GM19397 (cell line): ENCODE measurements around the gene TMEM209.
"Not testable (repeated sequence)": the region's sequence is repeated elsewhere in the genome, so short reads cannot be mapped to it uniquely, and the experiment has no call there.

Experiments
- ATAC-seq: cut with Tn5 transposase; IDR thresholded peaks from one replicate; pipeline ENCODE4 v1.9.1; 2021; ENCODE audit warnings: mild to moderate bottlenecking, moderate library complexity; ENCODE audit not compliant: unreplicated experiment

TMEM209 gene

GRCh38 chr7:130218806-130219620 is 13.8 kb upstream of the TMEM209 start:
- no peak for ATAC-seq

- no peak for ATAC-seq
These were observed 11.5 kb upstream of the TMEM209 start for GRCh38 chr7:130216750-130217149.

GRCh38 chr7:130216025-130216424 is 10.8 kb upstream of the TMEM209 start:
- no peak for ATAC-seq

DNA sequence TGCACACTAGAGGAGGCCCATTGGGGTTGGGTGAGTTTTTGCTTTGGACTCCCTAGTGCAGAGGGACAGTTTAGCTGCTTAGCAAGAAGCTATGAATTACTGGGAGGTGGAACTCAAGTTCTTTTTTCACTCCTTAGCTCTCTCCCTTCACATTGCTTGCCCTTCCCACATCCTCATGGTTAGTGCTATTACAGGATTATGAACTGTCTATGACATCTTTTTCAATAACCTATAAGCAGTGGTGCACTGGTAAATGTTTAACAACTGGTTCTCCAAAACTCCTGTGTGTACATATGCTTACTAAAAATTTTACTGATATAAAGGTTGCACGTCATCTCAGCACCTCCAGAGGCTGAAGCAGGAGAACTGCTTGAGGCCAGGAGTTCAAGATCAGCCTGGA is 8.6 kb upstream of the TMEM209 start:
- ATAC-seq = no peak

DNA sequence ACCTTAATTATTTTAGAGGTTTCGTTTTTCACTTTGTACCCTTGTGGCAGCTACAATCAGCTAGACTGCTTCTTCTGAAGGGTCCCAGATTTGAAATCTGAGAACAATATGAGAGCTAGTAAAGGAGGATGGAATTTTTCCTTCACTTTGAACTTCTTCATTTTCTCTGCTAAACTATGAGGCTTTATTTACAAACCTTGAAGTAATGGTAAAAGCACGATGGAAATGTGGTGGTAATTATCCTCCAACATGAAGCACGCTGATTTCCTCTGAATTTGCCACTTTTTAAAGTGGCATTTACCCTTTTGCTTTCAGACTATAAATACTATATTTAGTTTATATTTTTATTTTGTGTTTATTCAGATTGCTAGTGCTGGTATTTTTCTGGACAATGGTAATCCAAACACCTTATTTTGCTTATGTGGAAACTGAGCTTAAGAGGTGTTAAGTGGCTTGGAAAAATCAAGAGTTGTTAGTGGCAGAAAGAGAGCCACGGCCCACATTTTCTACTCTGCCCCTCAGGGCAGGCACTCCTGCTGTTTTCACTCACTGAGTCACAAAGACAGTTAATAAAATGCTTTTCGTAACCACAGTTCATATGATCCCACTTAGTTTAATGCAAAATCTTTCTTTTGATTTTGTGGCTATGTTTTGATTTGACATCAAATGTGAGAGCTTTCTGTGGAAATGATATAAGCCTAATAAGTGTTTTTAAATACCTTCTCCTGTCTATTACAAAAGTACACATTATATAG is 5.2 kb upstream of the TMEM209 start:
- ATAC-seq = no peak

DNA sequence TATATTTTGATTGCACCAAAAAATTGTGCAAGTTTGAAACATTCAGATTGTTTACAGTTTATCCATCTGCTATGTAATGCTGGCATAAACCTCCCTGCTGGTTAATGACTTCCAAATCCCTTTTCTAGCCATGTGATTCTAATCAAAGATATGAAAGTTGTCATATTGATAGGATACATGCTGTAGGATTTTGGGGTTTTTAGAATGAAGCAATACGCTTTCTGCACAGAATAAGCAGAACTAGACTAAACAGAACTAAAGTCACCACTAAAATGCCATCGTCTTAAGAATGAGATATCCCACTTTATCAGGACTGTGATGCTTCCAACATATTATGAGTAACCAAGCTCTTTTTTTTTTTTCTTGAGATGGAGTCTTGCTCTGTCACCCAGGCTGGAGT is 3.3 kb upstream of the TMEM209 start:
- no peak for ATAC-seq

- ATAC-seq = no peak
These were observed 2.4 kb upstream of the TMEM209 start, which contains the start of gene SSMEM1 for GRCh38 chr7:130207642-130208041. SSMEM1 (plus strand) TSS chr7:130207860; CDS start chr7:130207911, 51 bp downstream.

DNA sequence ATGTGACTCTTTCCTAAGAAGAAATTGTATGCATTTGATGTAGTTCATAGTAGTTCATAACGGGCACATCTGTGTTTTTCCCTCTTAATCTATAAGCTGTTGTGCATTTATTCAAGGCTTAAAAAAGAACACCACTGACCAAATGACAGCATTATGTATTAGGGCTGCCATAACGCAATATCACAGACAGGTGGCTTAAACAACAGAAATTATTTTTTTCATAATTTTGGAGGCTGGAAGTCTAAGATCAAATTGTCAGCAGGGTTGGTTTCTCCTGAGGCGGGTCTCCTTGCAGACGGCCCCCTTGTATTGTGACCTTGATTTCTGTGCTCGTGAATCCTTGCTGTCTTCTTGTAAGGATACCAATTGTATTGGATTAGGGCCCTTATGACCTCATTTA is 1.8 kb upstream of the TMEM209 start:
- no peak for ATAC-seq

DNA sequence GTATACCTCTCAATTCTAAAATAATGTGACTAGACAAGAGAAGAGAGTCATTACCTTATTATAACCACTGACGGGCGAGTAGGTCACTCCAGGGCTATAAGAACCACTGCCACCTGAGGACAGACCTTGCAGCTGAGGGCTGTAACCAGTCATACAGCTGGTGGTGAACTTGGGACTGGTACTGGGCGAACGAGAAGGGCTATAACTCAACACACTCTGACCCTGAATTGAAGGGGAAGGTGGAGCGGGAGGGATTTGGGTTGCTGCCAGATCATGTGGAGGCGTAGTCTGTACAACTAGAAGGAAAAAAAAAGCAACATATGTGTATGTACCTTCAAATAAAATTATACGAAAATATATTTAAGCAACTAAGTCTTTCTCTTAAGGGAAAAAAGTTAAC is 3.4 kb downstream of the TMEM209 start:
- no peak for ATAC-seq

- ATAC-seq = no peak
These were observed 8.1 kb downstream of the TMEM209 start for GRCh38 chr7:130197094-130197493.

- ATAC-seq = no peak
These were observed 8.7 kb downstream of the TMEM209 start for GRCh38 chr7:130196476-130196875.

- ATAC-seq = no peak
These were observed 9.8 kb downstream of the TMEM209 start for GRCh38 chr7:130195396-130195795.

DNA sequence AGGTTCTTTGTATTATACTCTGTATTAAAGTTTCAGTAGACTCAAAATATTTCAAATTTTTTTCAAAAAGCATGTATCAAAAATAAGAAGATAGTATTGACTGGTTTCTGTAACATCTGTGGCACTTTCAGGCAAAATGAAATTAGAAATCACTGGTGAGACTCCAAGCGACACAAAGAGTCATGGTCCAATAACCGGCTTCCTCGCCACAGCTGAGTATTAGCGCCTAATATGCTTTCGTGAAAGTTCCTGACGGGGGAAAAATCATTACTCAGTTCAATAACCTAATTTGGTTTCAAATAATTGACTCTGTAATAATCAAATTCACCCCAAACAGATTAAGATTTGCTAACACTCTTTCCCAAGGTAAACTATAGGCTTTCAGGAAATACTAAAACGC is 13.4 kb downstream of the TMEM209 start:
- no peak for ATAC-seq

- no peak for ATAC-seq
These were observed 15.9 kb downstream of the TMEM209 start for GRCh38 chr7:130189343-130189742.

DNA sequence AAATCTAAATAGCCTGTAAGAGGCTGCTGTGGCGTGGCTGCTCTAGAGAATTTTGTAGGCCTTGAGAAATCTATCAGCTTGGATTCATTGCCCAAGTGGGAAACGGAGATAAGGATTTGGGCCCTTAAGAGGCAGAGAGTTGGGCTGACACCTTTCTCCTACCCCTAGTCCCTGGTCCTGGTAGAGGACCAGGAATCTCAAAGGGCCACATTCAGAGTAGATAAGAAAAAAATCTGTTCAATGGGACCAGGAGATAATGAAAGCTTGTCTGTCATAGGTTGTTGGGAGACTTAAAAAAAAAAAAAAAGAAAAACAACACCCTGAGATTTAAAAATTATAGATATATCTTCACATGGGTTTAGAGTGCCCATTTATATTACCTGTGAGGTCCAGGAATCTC is 17.8 kb downstream of the TMEM209 start:
- no peak for ATAC-seq

DNA sequence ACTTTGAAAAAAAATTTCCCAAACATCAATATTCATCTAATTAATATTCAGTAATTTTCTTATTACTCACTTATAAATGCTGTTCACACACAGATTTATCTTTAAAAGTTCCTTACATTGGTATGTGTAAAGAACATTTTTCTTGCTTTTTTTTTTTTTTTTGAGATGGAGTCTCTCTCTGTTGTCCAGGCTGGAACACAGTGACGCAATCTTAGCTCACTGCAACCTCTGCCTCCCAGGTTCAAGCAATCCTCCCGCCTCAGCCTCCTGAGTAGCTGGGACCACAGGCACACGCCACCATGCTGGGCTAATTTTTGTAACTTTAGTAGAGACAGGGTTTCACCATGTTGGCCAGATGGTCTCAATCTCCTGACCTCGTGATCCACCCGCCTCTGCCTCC is 20.9 kb downstream of the TMEM209 start:
- ATAC-seq = not testable (repeated sequence)

DNA sequence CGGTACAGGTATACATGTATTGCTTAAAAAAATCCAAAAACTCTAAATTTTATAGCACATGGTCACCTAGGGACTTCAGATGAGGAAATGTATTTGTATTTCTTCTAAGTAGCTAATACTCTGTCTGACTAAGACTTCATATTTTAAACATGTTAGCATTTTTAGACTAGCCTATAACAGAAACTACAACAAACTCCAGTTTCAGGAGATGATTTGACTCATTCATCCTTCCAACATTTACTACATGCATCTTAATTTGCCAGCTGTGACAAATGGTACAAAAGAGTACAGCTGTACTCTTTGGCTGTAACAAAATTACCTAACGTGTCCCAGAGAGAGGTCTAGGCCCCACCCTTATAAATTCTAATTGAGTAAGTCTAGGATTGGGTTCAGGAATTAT is 22.2 kb downstream of the TMEM209 start:
- no peak for ATAC-seq

DNA sequence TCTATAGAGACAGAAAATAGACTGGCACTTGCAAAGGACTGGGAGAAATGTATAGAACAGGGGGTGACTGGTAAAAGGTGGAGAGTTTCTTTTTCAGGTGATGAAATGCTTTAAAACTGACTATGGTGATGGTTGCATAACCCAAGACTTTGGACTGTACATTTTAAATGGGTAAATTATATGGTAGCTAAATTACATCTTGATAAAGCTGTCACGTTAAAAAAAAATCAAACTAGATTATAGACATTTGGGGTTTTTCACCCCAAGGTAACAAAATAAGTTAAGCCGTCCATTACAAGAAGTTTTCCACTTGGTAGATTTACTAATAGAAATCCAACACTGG is 24.0 kb downstream of the TMEM209 start:
- no peak for ATAC-seq

- ATAC-seq = no peak
These were observed 24.5 kb downstream of the TMEM209 start for GRCh38 chr7:130180571-130181262.

DNA sequence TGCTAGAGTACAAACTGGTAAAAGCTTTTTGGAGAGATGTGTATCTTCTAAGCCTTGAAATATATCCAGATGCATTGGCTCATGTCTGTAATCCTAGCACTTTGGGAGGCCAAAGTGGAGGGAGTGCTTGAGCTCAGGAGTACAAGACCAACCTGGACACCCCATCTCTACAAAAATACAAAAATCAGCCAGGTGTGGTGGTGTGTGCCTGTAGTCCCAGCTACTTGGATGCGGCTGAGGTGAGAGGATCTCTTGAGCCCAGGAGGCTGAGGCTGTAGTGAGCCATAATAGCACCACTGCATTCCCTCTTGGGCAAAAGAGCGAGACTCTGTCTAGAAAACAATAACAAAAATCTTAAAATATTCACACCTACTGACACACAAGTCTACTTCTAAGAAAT is 25.6 kb downstream of the TMEM209 start:
- ATAC-seq = no peak

DNA sequence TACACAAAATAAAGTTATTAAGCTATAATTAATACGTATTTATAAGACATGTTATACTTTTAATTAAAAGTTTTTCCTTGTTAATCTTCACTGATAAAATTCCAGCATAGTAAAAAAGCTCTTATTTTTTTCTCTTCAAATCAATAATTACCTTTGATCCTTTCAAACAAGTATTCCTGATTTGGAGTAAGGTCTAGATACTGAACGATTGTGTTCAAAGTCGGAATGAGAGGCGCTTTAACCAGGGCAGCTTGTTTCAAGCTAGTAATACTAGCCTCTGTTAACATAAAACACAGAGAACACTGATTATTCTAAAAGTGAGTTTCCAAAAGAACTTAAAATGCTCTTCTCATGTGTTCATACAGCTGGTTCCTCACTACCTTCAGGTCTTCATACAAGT is 27.0 kb downstream of the TMEM209 start:
- no peak for ATAC-seq
